HG02973 (cell line): ENCODE measurements around the gene PTGIR.

Experiments used
- ATAC-seq: cut with Tn5 transposase; IDR thresholded peaks from one replicate; pipeline ENCODE4 v1.9.1; 2021; ENCODE audit warnings: moderate library complexity; ENCODE audit not compliant: unreplicated experiment

The PTGIR gene

GRCh38 chr19:46624958-46625661, at the start of gene PTGIR:
PTGIR (minus strand) TSS chr19:46625089; CDS start chr19:46624225, 864 bp downstream.
- no peak for ATAC-seq

- no peak for ATAC-seq
Observed at GRCh38 chr19:46670813-46671212, 45.9 kb upstream of the PTGIR start.

DNA sequence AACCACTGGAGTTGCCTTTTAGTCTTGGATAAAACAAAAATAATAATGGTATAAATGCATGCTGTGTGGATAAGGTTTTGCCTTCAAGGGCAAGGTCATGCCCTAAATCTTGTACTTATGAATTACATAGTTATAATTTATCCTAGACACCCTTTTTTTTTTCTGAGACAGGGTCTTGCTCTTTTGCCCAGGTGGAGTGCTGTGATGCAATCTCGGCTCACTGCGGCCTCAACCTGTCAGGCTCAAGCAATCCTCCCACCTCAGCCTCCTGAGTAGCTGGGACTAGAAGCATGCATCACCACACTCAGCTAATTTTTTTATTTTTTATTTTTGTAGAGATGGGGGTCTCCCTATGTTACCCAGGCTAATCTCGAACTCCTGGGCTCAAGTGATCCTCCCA, 43.8 kb upstream of the PTGIR start:
- no peak for ATAC-seq

DNA sequence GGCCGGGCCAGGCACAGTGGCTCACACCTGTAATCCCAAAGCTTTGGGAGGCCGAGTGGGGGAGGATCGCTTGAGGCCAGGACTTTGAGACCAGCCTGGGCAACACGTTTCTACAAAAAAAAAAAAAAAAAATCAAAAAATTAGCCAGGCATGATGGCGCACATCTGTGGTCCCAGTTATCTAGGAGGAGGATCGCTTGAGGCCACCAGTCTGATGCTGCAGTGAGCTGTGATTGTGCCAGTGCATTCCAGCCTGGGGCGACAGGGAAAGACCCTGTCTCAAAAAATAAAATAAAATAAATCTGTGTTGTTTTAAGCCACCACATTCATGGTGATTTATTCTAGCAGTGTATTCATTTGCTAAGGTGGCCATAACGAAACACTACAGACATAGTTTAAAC, 40.2 kb upstream of the PTGIR start:
- ATAC-seq = no peak

DNA sequence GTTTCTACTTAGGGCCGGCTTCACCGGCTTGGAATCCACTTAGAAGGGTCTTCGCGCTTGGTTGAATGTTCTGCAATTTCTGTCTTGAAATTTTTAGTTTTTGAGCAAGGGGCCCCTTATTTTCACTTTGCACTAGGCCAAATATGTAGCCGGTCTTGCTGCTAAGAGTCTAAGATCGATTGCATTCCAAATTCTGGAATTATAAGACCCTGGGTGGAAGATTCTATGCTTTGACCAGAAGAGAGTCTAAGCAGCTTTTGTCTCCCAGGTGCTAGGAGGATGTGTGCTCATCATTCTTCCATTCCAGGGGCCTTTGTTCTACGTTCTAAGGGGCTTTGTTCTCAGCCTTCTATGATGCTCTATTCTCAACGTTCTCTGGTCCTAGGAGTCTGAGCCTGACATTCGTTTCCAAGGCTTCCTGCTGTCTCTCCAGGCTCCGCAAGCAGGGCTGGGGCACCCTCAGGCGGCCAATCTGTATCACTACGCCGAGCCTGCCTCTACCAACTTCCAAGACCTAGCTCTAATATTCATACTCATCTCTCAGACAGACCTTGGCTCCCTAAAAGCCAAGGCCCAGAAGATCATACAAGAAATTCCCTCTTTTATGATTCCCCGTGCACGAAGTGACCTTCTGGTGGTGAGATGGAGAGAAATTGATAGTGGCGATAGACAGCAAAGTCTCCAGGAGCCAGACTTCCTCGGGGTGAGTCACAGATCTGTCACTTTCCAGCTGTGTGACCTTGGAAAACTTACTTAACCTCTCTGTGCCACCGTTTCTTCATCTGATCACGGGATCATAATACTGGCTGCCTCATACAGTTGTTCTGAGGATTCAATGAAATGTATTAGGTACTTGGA, 37.1 kb upstream of the PTGIR start:
- ATAC-seq = no peak

GRCh38 chr19:46661020-46661731, 36.3 kb upstream of the PTGIR start, which contains the start of gene DACT3:
DACT3 (minus strand) TSS chr19:46661182; CDS start chr19:46661064, 118 bp downstream.
- peak; percentile 82 for ATAC-seq

GRCh38 chr19:46660551-46661019, 35.7 kb upstream of the PTGIR start:
- no peak for ATAC-seq

DNA sequence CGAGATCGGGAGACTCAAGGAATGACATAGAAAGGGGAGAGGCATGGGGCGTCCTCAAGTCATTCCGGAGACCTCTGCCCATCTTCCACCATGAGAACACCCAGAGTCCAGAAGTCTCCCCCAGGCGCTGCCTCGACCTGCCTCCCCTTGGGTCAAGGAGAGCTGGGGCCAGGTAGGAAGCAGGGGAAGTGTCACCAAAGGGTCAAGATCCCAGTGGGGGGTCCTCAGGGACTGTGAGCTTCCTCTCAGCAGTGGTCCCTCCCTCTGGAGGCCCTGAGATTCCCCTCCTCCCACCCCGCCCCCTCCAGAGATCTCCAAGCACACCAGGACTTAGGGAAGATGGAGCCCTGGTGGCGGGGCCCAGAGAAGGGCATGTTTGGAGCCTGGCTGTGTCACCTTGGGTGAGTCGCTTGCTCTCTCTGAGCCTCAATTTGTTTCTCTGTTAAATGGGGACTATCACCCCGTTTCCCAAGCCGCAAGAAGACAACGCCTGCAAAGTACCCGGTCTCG, 35.2 kb upstream of the PTGIR start:
- no peak for ATAC-seq

DNA sequence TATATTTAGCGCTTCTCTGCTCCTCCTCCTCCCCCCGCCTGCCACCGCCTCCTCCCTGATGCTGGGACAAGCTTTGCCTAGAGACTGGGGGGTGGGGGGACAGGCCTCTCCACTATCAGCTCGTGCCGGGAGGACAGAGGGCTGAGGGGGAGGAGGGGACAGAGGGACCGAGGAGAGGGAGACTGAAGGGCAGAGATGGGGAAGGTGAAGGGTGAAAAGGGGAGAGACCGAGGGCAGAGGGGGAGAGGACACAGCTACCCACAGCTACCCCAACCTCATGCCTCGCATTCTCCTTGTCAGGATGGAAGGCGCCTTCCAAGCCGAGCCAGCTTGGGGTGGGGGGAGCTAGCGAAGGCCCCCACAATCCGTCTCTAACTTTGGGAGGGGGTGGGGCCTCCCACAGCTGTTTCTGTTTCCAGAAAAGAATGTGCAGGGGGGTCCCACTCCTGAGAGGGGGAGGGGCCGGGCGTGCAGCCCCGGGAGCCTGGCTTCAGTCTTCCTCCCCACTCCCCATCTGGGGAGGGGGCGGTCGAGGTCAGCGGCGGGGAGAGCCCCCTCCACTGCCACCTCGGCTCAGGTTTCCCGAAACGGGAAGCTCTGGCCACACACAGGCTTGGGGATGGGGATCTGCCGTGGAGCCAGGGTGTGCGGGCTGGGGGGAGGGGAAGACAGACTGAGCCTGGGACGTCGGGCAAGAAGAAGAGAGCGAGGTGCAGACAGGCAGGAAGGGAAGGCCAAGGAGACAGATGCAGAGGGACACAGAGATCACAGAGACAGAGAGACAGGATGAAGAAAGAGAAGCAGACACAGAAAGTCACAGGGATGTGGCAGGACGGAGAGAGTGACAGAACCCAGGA, 34.5 kb upstream of the PTGIR start:
- no peak for ATAC-seq

GRCh38 chr19:46656541-46656940, 31.7 kb upstream of the PTGIR start:
- no peak for ATAC-seq

DNA sequence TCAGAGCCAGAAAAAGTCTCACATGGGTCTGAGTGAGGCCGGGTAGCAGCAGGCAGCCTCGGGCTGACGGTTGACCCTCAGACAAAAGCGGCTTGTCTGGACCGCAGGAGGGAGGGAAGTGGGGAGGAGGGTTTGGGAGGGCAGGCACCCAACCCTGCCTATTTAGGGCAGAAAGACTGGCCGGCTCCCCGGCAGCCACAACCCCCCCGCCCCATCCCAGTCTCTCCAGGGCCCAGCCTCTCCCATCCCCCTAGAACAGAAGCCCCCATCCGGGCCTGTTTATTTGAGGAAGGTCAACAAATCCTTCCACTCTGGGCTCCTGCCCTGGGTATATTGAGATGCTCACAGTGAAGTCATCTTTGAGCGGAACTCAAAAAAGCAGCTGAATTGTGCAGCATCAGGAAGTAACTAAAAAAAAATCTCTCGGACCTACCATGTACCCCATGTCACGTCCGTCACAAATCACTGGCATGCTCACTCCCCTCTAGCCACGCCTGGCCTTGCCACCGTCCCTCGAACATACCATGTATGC, 29.8 kb upstream of the PTGIR start:
- ATAC-seq = no peak

DNA sequence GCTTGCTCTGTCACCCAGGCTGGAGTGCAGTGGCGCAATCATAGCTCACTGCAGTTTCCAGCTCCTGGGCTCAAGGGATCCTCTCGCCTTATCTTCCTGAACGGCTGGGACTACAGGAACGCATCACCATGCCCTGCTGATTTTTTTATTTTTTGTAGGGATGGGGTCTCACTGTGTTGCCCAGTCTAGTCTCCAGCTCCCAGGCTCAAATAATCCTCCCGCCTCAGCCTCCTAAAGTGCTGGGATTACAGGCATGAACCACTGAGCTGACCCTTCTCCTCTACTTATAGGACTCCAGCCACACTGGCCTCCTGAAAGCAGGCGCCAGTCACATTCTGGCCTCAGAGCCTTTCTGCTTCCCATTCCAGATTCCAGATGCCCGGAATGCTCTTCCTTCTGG, 25.6 kb upstream of the PTGIR start:
- no peak for ATAC-seq

GRCh38 chr19:46648961-46649960, 24.4 kb upstream of the PTGIR start:
- ATAC-seq = no peak

DNA sequence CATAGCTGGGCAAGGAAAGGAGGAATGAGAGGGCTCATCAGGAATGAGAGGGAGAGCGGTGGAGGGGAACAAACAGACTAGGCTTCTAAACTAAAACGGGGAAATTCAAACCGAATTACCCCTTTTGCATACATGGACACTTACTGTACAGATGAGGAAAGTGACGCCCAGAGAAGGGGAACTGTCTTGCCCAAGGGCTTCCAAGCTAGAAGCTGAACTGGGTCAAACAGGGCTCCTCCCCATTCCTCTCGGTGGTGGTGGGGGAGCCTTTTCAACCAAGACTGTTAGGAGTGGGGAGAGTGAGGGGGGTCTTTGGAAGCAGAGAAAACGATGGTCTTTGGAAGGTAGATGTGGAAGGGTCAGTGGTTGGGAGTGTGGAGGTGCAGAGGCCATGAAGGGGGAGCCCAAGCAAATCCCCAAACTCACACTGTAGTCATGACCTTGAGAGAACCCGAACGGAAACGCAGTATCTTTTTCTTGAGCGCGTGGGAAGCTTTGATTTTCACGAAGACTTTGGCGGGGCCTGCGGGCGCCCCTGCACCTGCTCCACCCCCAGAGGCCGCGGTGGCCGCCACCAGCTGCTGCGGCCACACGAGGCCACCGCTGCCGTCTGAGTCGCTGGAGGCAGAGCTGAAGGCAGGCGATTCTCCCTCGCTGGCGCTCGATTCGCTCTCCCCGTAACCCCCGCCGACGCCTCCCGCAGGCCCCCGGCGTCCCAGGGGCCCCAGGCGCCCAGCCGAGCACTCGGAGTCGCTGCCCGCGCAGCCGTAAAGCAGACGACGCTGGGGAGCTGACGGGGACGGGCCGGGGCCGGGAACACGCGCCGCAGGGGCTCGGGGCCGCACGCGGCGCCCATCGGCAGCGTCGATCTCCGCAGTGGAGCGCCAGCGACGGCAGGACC, 23.4 kb upstream of the PTGIR start:
- ATAC-seq = no peak

- no peak for ATAC-seq
Observed at GRCh38 chr19:46646402-46646801, 21.5 kb upstream of the PTGIR start.

GRCh38 chr19:46644720-46645119, 19.8 kb upstream of the PTGIR start:
- ATAC-seq = no peak

- ATAC-seq = no peak
Observed at GRCh38 chr19:46640656-46641055, 15.8 kb upstream of the PTGIR start.
